K562 (cell line): ENCODE data around the gene THUMPD2. TPM values are rescaled to one million over a fixed set of nuclear protein-coding genes. Genes with fewer than 3 reads are reported as not detected.
A peak's percentile ranks its signal among the peaks of the same experiment; 100 is the strongest.

ENCODE experiments used
- CC2D1A ChIP-seq: fragments of 450-650 bp; IDR thresholded peaks from 2 replicates; pipeline ENCODE4 v1.6.1; 2017; ENCODE audit warnings: mild to moderate bottlenecking
- DNMT1 ChIP-seq: fragments of 450-650 bp; IDR thresholded peaks from 2 replicates; pipeline ENCODE4 v1.6.1; 2016; ENCODE audit warnings: antibody characterized with exemption, mild to moderate bottlenecking
- FUS ChIP-seq: fragments of 200-400 bp; formaldehyde crosslinking; optimal IDR thresholded peaks from 2 replicates; pipeline ENCODE3; 2017; ENCODE audit warnings: low read depth, low read length
- HNRNPH1 ChIP-seq: fragments of 200-400 bp; formaldehyde crosslinking; optimal IDR thresholded peaks from 2 replicates; pipeline ENCODE3; 2017; ENCODE audit warnings: low read depth, mild to moderate bottlenecking, low read length, moderate library complexity
- HNRNPUL1 ChIP-seq: fragments of 200-400 bp; formaldehyde crosslinking; IDR thresholded peaks from 2 replicates; pipeline ENCODE4 v1.6.1; 2017; ENCODE audit warnings: low read length
- HOXB6 ChIP-seq: fragments of 250-450 bp; sonication (Bioruptor Pico); IDR thresholded peaks from 2 replicates; pipeline ENCODE4 v1.5.1; 2022; ENCODE audit warnings: mild to moderate bottlenecking, borderline replicate concordance
- ILF3 ChIP-seq: fragments of 450-650 bp; IDR thresholded peaks from 2 replicates; pipeline ENCODE4 v1.6.1; 2018; ENCODE audit warnings: antibody characterized with exemption, mild to moderate bottlenecking, moderate library complexity, borderline replicate concordance
- KHSRP ChIP-seq: fragments of 450-650 bp; IDR thresholded peaks from 2 replicates; pipeline ENCODE4 v1.6.1; 2017
- MAFK ChIP-seq: IDR thresholded peaks from 2 replicates; pipeline ENCODE4 v1.6.1; 2011; ENCODE audit warnings: low read length, improper control_type of control experiment
- MCM3 ChIP-seq: fragments of 450-650 bp; IDR thresholded peaks from 2 replicates; pipeline ENCODE4 v1.6.1; 2016
- NFE2L1 ChIP-seq: fragments of 450-650 bp; IDR thresholded peaks from 2 replicates; pipeline ENCODE4 v1.6.1; 2016; ENCODE audit warnings: missing genetic modification characterization, low read depth, mild to moderate bottlenecking, missing compliant biosample characterization, moderate library complexity, borderline replicate concordance
- NFIX ChIP-seq: fragments of 250-450 bp; sonication (Bioruptor Pico); IDR thresholded peaks from 2 replicates; pipeline ENCODE4 v1.4.0; 2020; ENCODE audit warnings: low read depth, mild to moderate bottlenecking, moderate library complexity
- PTTG1 ChIP-seq: fragments of 450-650 bp; IDR thresholded peaks from 2 replicates; pipeline ENCODE4 v1.6.1; 2016; ENCODE audit warnings: low read depth, mild to moderate bottlenecking, missing genetic modification characterization, missing compliant biosample characterization
- SNIP1 ChIP-seq: fragments of 450-650 bp; IDR thresholded peaks from 2 replicates; pipeline ENCODE4 v1.7.1; 2017; ENCODE audit warnings: low read depth, mild to moderate bottlenecking
- TFAM ChIP-seq: fragments of 250-450 bp; sonication (Bioruptor Pico); conservative IDR thresholded peaks from 2 replicates; pipeline ENCODE4 v1.5.0; 2021; ENCODE audit warnings: mild to moderate bottlenecking, moderate library complexity
- XRCC5 ChIP-seq: fragments of 200-400 bp; formaldehyde crosslinking; IDR thresholded peaks from 2 replicates; pipeline ENCODE4 v1.6.1; 2017; ENCODE audit warnings: low read depth, mild to moderate bottlenecking, low read length
- ZBTB8A ChIP-seq: fragments of 450-650 bp; IDR thresholded peaks from 2 replicates; pipeline ENCODE4 v1.6.1; 2018; ENCODE audit warnings: mild to moderate bottlenecking, moderate library complexity; ENCODE audit not compliant: partially characterized antibody
- ZFP30 ChIP-seq: fragments of 250-450 bp; sonication (Bioruptor Pico); IDR thresholded peaks from 2 replicates; pipeline ENCODE4 v1.8.0; 2022; ENCODE audit warnings: moderate library complexity, mild to moderate bottlenecking, inconsistent platforms, borderline replicate concordance
- ZNF146 ChIP-seq: IDR thresholded peaks from one replicate; pipeline ENCODE4 v1.6.1; 2018; ENCODE audit warnings: missing compliant biosample characterization; ENCODE audit not compliant: unreplicated experiment
- ZNF212 ChIP-seq: fragments of 450-650 bp; formaldehyde crosslinking; IDR thresholded peaks from 2 replicates; pipeline ENCODE4 v1.4.0; 2020; ENCODE audit warnings: mild to moderate bottlenecking
- ZNF274 ChIP-seq: IDR thresholded peaks from 2 replicates; pipeline ENCODE4 v1.6.1; 2011; ENCODE audit warnings: low read depth, mild to moderate bottlenecking, low read length, moderate library complexity, borderline replicate concordance
- polyA plus RNA-seq, 8 experiments: library from polyadenylated mRNA; depleted of rRNA in 4 of 8; stranded (reverse) in 5 of 8; unstranded in 3 of 8; fragments of >200 nt; fragmentation: Nextera tagmentation in 2 of 8; fragmentation: Illumina TruSeq in 1 of 8; extraction: Ambion mirVana in 2 of 8; extraction: Trizol in 1 of 8; gene quantifications; 2 replicates each; pipeline versions ENCODE4 v1.2.1 to v1.2.3, GENCODE V29; 2011 to 2014; ENCODE audit warnings: inconsistent platforms in 1 of 8, missing spikeins in 1 of 8
- total RNA-seq, 7 experiments: library from RNA; depleted of rRNA in 6 of 7; stranded (reverse); fragments of >200 nt in 6 of 7; fragmentation: Illumina TruSeq in 2 of 7; extraction: Trizol in 2 of 7; gene quantifications; 2 replicates each; pipeline versions ENCODE4 v1.2.1 to v1.2.3, GENCODE V29; 2011 to 2021; ENCODE audit warnings: low replicate concordance in 1 of 7
- TF ChIP-seq, protein P1 (sequence below): fragments of 450-650 bp; IDR thresholded peaks from 2 replicates; pipeline ENCODE4 v1.6.1; 2017; ENCODE audit warnings: antibody characterized with exemption
- TF ChIP-seq, protein P2 (sequence below): fragments of 250-450 bp; sonication (Bioruptor Pico); IDR thresholded peaks from 2 replicates; pipeline ENCODE4 v1.8.0; 2022; ENCODE audit warnings: moderate library complexity, mild to moderate bottlenecking, inconsistent platforms
- TF ChIP-seq, protein P3 (sequence below): fragments of 450-650 bp; formaldehyde crosslinking; IDR thresholded peaks from 2 replicates; pipeline ENCODE4 v1.4.0; 2022; ENCODE audit warnings: missing genetic modification characterization
- TF ChIP-seq, protein P4 (sequence below): IDR thresholded peaks from 2 replicates; pipeline ENCODE4 v1.6.1; 2014; ENCODE audit warnings: antibody characterized with exemption

THUMPD2 gene
- total and polyA plus RNA-seq, 9 of the 15 experiments (the other 6 are each of a cell fraction or from before 2014, with no cell fraction given), result 9.6 to 40.4 (median 24.0) TPM

DNA sequence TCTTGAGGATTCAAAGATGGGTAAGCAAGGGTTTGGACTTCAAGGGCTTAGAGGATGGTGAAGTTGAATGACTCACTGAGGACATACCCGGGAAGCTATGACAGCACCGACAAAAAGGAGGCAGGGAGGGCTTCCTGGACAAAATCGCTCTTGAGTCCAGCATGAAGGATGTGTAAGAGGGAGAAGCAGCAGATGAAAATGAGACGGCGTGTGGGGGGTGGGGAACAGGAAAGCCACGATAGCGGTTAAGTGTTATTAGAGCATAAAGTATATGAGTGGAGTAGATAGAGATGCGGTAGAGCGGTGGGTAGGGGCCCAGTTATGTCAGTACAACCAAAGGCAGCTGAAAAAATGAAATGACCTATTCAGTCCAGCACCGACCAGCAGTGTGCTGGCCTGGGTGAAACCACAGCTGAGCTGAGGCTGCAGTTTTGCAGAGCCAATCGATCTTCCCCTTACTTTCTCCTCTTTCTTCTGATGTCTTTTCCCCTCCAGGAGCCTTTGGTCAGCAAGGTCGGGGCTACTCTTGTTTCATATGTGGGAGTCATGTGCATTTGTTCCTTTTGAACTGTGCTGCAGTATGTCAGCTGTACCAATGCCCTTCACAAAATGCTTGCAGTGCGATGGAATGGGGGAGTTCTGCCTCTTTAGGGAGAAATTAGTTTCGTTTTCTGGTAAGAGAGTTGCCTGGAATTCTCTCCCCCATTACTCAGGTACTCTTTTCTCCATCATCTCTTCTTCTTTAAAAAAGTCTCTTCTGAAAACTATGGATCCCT is 2.0 kb upstream of the THUMPD2 start (continued):
- TF ChIP-seq, protein P1, sequence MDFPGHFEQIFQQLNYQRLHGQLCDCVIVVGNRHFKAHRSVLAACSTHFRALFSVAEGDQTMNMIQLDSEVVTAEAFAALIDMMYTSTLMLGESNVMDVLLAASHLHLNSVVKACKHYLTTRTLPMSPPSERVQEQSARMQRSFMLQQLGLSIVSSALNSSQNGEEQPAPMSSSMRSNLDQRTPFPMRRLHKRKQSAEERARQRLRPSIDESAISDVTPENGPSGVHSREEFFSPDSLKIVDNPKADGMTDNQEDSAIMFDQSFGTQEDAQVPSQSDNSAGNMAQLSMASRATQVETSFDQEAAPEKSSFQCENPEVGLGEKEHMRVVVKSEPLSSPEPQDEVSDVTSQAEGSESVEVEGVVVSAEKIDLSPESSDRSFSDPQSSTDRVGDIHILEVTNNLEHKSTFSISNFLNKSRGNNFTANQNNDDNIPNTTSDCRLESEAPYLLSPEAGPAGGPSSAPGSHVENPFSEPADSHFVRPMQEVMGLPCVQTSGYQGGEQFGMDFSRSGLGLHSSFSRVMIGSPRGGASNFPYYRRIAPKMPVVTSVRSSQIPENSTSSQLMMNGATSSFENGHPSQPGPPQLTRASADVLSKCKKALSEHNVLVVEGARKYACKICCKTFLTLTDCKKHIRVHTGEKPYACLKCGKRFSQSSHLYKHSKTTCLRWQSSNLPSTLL, result no peak
- no peak for TF ChIP-seq DNMT1
- TF ChIP-seq, protein P2, sequence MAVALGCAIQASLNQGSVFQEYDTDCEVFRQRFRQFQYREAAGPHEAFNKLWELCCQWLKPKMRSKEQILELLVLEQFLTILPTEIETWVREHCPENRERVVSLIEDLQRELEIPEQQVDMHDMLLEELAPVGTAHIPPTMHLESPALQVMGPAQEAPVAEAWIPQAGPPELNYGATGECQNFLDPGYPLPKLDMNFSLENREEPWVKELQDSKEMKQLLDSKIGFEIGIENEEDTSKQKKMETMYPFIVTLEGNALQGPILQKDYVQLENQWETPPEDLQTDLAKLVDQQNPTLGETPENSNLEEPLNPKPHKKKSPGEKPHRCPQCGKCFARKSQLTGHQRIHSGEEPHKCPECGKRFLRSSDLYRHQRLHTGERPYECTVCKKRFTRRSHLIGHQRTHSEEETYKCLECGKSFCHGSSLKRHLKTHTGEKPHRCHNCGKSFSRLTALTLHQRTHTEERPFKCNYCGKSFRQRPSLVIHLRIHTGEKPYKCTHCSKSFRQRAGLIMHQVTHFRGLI (CRISPR knock-in tag), result no peak
- no peak for TF ChIP-seq TFAM (CRISPR knock-in tag)
- TF ChIP-seq NFIX (CRISPR knock-in tag), result no peak
- no peak for TF ChIP-seq FUS
- no peak for TF ChIP-seq ZNF212
- no peak for TF ChIP-seq ZBTB8A
- no peak for TF ChIP-seq CC2D1A
- no peak for TF ChIP-seq ZNF146
- TF ChIP-seq ILF3, result no peak
- no peak for TF ChIP-seq ZFP30
- no peak for TF ChIP-seq HNRNPUL1
- no peak for TF ChIP-seq ZNF274
- no peak for TF ChIP-seq NFE2L1 (tag)
- TF ChIP-seq XRCC5, result no peak
- TF ChIP-seq, protein P3, sequence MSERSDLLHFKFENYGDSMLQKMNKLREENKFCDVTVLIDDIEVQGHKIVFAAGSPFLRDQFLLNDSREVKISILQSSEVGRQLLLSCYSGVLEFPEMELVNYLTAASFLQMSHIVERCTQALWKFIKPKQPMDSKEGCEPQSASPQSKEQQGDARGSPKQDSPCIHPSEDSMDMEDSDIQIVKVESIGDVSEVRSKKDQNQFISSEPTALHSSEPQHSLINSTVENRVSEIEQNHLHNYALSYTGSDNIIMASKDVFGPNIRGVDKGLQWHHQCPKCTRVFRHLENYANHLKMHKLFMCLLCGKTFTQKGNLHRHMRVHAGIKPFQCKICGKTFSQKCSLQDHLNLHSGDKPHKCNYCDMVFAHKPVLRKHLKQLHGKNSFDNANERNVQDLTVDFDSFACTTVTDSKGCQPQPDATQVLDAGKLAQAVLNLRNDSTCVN (CRISPR knock-in tag), result no peak
- TF ChIP-seq MAFK, result peak; percentile 37; the same call in 1 of the 2 replicates
- TF ChIP-seq, protein P4, sequence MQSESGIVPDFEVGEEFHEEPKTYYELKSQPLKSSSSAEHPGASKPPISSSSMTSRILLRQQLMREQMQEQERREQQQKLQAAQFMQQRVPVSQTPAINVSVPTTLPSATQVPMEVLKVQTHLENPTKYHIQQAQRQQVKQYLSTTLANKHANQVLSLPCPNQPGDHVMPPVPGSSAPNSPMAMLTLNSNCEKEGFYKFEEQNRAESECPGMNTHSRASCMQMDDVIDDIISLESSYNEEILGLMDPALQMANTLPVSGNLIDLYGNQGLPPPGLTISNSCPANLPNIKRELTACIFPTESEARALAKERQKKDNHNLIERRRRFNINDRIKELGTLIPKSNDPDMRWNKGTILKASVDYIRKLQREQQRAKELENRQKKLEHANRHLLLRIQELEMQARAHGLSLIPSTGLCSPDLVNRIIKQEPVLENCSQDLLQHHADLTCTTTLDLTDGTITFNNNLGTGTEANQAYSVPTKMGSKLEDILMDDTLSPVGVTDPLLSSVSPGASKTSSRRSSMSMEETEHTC, result no peak
- TF ChIP-seq MCM3, result no peak
- TF ChIP-seq HOXB6 (CRISPR knock-in tag), result no peak
- no peak for TF ChIP-seq PTTG1
- TF ChIP-seq SNIP1, result no peak
- TF ChIP-seq KHSRP, result no peak
- TF ChIP-seq HNRNPH1, result no peak
